Cardiac muscle cell (in vitro differentiated cells and primary cell): ENCODE results near the gene HIVEP3. TPM values are rescaled to one million over a fixed set of nuclear protein-coding genes. Genes with fewer than 3 reads are reported as not detected.

Source experiments
- DNase-seq, 2 donors: peaks; one replicate each; pipeline versions ENCODE4 v3.0.0 to v3.0.0-alpha.2; 2010 to 2017; ENCODE audit warnings: low read depth in 1 of 2, low spot score in 1 of 2
- H3K27ac ChIP-seq: fragments of 200-600 bp; sonication (generic); 2 replicates; pipeline ENCODE4 v1.5.1; 2016
- H3K27me3 ChIP-seq: fragments of 200-600 bp; sonication (generic); 2 replicates; pipeline ENCODE4 v1.6.0; 2016; ENCODE audit warnings: control low read depth
- H3K36me3 ChIP-seq: fragments of 200-600 bp; sonication (generic); 2 replicates; pipeline ENCODE4 v1.5.1; 2016; ENCODE audit warnings: control low read depth
- H3K4me1 ChIP-seq: fragments of 200-600 bp; sonication (generic); 2 replicates; pipeline ENCODE4 v1.8.1; 2017; ENCODE audit warnings: low read depth, mild to moderate bottlenecking, mixed run types
- H3K4me3 ChIP-seq: fragments of 200-600 bp; sonication (generic); 2 replicates; pipeline ENCODE4 v1.5.1; 2016; ENCODE audit warnings: mild to moderate bottlenecking
- H3K9me3 ChIP-seq: fragments of 200-600 bp; sonication (generic); 2 replicates; pipeline ENCODE4 v1.5.1; 2017; ENCODE audit warnings: low read depth, mild to moderate bottlenecking, control low read depth
- CTCF ChIP-seq: IDR thresholded peaks from 2 replicates; pipeline ENCODE4 v1.5.1; 2012; ENCODE audit warnings: low read depth, mild to moderate bottlenecking, low read length
- polyA plus RNA-seq: library from polyadenylated mRNA; unstranded; fragments of >200 nt; fragmentation: Nextera tagmentation; extraction: Ambion mirVana; gene quantifications from 2 replicates; pipeline ENCODE4 v1.2.1, GENCODE V29; 2016
- total RNA-seq: library from RNA; depleted of rRNA; stranded (reverse); fragments of >200 nt; gene quantifications from 2 replicates; pipeline ENCODE4 v1.2.3, GENCODE V29; 2016

The HIVEP3 gene
- total and polyA plus RNA-seq, 2 experiments from 2014 or later, result 0.42 to 0.62 TPM

GRCh38 chr1:41637367-41637766, 281.4 kb downstream of the HIVEP3 start:
- Histone ChIP-seq H3K4me1 (no peaks in the 10 kb centered on the region), H3K9me3 (no peaks in the 10 kb centered on the region), H3K27me3 (no peaks in the 10 kb centered on the region), H3K36me3 (no peaks in the 10 kb centered on the region), H3K27ac (no peak overlapping the region), H3K4me3 (no peak overlapping the region)
- TF ChIP-seq CTCF, result no peak
- no peak for DNase-seq

- Histone ChIP-seq H3K27ac (no peak overlapping the region), H3K4me1 (no peaks in the 10 kb centered on the region), H3K27me3 (no peaks in the 10 kb centered on the region), H3K36me3 (no peaks in the 10 kb centered on the region), H3K4me3 (no peak overlapping the region), H3K9me3 (no peaks in the 10 kb centered on the region)
- DNase-seq, result no peak
- TF ChIP-seq CTCF, result no peak
Measured at GRCh38 chr1:41633764-41634163, 285.0 kb downstream of the HIVEP3 start.

GRCh38 chr1:41632781-41633575, 285.7 kb downstream of the HIVEP3 start:
- H3K36me3 ChIP-seq, result no peaks in the 10 kb centered on the region
- H3K4me1 ChIP-seq, result no peaks in the 10 kb centered on the region
- TF ChIP-seq CTCF, result no peak
- no peak overlapping the region for H3K4me3 ChIP-seq
- no peaks in the 10 kb centered on the region for H3K9me3 ChIP-seq
- no peaks in the 10 kb centered on the region for H3K27me3 ChIP-seq
- H3K27ac ChIP-seq, result no peak overlapping the region
- no peak for DNase-seq

- H3K4me3 ChIP-seq, result no peak overlapping the region
- no peak overlapping the region for H3K27ac ChIP-seq
- no peak for TF ChIP-seq CTCF
- H3K27me3 ChIP-seq, result no peaks in the 10 kb centered on the region
- peak in 1 of 2 donors; percentile 24 for DNase-seq
- no peaks in the 10 kb centered on the region for H3K4me1 ChIP-seq
- H3K9me3 ChIP-seq, result no peaks in the 10 kb centered on the region
- no peaks in the 10 kb centered on the region for H3K36me3 ChIP-seq
Measured at GRCh38 chr1:41631971-41632370, 286.8 kb downstream of the HIVEP3 start.

- no peaks in the 10 kb centered on the region for H3K27me3 ChIP-seq
- no peaks in the 10 kb centered on the region for H3K9me3 ChIP-seq
- no peaks in the 10 kb centered on the region for H3K4me1 ChIP-seq
- DNase-seq, result no peak
- no peak for TF ChIP-seq CTCF
- no peak overlapping the region for H3K4me3 ChIP-seq
- H3K36me3 ChIP-seq, result no peaks in the 10 kb centered on the region
- no peak overlapping the region for H3K27ac ChIP-seq
Measured at GRCh38 chr1:41631154-41631553, 287.6 kb downstream of the HIVEP3 start.
